GM21619 (cell line): ENCODE results near the gene TTLL10.

Experiments used
- ATAC-seq: cut with Tn5 transposase; IDR thresholded peaks from one replicate; pipeline ENCODE4 v1.9.1; 2021; ENCODE audit not compliant: unreplicated experiment

Gene TTLL10

DNA sequence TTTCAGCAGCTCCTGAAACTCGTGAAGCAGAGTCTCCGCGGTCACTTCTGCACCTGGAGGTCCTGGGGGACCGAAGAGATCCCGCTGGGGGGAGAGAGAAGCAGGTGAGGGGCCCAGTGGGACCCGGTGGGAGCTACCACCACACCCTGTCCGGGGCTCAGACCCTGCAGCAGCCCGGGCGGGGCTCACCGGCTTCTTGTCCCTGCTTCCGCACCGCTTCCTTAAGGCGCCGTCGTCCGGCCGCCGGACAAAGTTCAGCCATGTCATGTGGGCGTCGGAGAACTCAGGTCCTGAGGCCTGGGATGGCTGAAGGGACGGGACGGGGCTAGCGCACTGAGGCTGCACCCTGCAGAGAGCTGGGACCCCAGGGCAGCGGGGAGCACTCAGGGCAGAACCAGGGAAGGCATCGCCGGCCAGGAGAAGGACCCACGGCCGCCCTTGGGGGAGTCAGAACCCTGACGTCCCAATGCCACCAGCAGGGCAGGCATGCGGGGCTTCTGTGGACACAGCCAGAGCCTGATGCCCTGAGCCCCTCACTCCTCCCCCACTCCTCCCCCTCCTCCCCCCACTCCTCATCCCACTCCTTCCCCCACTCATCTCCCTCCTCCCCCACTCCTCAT, 70.6 kb downstream of the TTLL10 start:
- no peak for ATAC-seq

DNA sequence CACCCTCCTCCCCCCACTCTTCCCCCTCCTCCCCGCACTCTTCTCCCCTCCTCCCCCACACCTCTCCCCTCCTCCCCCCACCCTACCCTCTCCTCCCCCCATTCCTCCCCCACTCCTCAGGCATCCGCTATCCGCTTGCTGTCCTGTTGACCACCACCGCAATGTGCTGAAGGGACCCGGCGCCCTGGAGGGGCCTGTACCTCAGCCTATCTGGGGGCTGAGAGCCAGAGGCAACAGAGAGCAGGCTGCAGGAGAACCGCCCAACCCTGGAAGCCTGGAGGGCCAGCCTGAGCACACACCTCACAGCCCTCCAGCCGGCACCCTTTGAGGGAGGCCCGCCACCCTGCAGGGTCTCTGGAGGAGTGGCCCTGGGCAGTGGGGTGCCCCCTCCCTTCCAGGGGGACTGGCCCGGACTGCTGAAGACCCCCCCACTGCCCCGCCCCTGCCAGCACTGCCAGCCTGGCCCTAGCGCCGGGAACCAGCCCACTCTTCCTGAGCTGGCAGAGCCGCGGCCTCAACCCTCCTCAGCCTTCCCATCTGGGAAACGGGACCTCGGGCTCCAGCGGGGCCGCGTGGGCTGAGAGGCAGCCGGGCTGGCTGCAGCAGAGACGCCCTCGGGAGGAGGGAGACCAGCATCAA, 71.6 kb downstream of the TTLL10 start:
- ATAC-seq = no peak

DNA sequence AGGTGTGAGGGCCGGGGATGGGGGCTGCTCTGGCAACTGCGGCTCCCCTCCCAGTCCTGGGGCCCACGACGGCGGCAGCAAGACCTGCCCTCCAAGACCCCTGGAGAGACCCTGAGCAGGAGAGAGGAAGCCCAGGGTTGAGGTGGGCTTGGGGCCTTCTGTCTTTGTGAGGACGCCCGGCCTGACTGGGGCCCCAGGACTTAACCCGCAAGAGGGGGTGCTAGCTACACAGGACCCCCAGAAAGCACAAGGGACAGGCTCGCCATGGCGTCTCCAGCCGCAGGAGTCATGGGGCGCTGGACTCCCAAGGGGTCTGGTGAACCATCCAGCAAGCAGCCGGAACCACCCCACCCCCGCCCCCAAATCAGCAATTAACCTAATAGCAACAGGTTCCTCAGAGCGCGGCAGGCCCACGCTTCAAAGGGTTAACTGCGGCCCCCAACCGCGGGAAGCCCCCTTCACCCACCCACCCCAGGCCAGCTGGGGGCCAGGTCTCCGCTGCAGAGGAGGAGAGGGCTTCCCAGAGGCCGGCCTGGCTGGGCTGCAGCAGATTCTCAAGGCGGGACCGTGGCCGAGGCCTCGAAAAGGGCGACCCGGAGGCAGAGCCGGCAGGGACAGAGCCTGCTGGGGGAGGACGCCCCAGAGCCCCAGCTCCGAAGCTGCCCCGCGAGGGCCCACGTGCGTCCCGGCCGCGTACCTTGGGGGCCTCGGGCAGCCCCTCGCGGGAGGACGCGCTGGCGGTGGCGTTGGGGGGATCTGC, 72.3 kb downstream of the TTLL10 start:
- ATAC-seq = no peak

DNA sequence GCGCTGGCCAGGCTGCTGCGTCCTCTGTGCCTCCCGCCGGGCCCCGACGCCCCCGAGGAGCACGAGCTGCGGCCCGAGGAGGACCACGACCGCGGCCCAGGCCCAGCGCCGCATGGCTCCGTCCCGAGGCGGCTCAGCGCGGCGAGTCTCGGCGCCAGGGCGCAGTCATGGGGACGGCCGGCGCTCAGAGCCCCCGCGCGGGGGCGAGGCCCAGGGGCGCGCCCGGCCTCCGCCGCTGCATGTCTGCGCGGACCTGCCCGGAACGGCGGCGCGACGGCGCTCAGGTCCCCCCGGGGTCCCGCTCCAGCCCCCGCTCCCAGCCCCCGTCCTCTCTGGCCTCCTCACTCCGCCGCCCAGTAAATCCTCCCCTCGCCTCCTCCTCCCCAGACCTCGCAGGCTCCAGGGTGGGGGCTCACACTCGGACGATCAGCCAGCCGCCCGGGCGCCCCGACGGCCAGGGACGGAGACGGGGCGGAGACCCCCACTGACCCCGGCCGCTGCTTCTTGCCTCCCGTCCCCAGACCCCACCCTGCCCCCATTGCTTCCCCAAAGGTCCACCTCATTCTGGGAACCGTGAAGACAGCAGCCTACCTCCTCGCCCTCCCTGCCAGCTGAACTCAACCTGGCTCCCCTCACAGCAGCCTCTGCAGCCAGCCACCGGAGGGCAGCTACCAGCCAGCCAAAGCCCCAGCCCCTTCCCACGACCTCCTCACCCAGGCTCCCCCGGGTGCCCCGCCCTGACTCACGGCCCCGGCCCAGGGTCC, 73.1 kb downstream of the TTLL10 start, which contains the start of gene C1QTNF12:
Gene C1QTNF12, minus strand, starts transcription at position 146 of the 764 bp plus-strand sequence. Its CDS starts 32 bp downstream, at position 114.
- ATAC-seq = no peak

DNA sequence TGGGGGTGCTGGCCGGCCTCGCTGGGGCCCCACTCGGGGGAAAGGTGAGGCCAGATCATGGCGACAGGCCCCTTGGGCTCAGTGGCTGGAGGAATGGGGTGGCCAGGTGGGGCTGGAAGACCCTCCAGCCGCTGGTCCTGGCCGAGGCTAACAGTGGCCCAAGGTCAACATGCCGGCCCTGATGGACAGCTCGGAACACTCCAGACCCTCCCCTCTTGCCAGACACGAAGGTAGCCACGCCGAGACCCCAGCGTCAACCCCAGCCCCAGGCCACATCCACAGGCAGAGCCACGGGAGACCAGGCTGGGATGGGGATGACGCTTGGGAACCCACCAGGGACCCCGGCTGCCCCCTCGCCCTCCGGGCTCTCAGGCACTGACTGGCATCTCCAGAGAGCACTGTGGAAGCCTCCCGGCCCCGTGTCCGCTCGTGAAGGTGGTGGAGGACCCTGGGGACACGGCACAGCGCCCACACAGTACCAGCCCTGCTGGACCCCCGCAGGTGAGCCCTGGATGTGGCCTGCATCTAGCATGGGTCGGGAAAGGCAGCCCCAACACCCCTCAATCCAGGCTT, 73.7 kb downstream of the TTLL10 start:
- no peak for ATAC-seq
